HG02642 (cell line): ENCODE results near the gene OR2T2.
"Not testable (repeated sequence)": the region's sequence is repeated elsewhere in the genome, so short reads cannot be mapped to it uniquely, and the experiment has no call there.

Source experiments
- ATAC-seq: cut with Tn5 transposase; IDR thresholded peaks from one replicate; pipeline ENCODE4 v1.9.1; 2021; ENCODE audit warnings: mild to moderate bottlenecking; ENCODE audit not compliant: unreplicated experiment, poor library complexity

Gene OR2T2

DNA sequence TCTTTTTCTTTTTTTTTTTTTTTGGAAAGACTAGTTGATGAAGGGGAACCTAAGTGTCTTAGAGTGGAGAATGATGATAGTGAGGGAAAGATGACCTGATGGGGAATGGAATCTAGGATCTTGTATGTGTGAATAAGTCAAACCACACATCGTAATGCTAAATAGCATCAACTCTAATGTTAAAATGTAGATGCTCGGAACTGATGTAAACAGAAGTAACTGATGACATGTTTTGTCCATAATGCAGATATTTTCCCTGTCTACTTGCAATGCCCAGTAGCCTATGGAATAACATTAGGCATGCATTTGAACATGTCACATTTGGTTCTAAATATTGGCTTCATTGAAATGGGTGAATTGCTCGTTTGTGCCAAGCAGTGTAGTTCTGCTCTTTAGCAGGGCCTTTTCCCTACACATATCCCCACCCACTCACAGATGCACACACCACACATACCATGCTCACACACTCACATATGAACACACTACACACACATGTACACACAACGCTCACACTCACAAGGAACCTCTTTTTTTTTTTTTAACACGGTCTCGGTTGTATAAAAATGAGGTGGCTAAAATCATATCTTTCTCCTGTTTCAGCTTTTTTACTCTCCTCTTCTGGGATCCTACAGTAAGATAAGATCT is 4.5 kb downstream of the OR2T2 start:
- ATAC-seq = not testable (repeated sequence)

DNA sequence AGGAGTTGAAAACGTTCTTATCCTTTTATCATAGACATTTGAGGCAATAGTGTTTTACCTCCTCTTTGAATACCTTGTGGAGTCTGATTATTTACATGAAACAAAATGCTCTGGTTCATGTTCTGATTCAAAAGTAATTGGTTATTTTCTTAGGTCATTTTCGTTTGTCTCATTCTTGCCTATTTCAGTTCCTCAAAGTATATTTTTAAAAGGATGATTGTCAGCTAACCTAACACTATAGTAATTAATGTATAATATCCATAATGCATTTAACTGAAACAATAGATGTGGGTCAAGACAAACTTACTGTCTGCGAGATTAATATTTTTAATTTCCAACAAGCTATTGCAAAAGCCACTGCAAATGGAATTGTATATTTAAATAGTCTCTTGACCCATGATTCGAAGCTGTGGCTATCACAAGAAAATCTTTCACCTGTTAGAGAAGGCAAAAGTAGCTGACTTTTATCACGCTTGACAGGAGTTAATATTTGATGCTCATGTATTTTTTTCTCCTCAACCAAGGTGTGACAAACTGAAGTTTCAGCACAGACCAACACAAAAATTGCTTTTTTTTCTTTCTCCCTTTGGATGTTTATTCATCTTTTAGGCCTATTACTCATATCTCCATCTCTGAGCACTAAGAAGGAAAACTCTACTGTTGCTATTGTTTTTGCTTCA is 5.2 kb downstream of the OR2T2 start:
- ATAC-seq = peak; percentile 55

- not testable (repeated sequence) for ATAC-seq
Observed at GRCh38 chr1:248453619-248454018, 8.2 kb downstream of the OR2T2 start.

DNA sequence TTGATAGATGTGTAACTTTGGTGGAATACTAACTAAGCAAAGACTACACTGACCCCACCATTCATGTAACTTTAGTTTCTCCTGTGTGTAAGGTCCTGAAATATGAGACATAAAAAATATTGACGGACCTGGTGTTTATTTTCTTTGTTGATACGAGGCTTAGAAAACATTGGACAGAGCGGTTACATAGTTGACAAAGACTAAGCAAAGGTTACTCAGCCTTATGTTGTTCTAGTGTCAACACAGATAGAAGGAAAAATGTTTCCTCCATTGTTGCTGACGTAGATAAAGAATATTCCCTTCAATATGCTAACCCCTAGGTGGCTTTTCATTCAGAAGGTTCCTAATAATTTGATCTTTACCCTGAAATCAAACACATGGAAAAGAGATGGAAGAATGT is 9.6 kb downstream of the OR2T2 start:
- ATAC-seq = not testable (repeated sequence)

- ATAC-seq = not testable (repeated sequence)
Observed at GRCh38 chr1:248456635-248457034, 11.2 kb downstream of the OR2T2 start.

GRCh38 chr1:248459117-248459516 is 13.7 kb downstream of the OR2T2 start:
- ATAC-seq = not testable (repeated sequence)

DNA sequence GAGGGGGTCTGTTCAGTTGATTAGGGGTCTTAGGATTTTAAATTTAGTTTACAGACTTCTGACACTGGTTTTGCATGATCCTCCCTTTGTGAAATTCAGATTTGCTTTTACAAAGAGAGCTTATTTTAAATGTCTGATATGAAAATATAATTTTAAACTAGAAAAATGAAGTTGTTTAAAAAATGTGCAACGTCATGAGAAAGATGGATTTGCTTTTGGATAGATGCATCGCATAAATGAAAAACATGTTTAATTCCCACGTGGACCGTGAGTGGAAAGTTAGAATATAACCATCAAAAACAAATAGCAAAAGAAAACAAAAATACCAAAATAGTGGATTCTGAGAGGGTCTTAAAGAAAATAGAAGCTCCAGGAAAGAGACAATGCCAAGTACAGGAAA is 25.7 kb downstream of the OR2T2 start:
- no peak for ATAC-seq

DNA sequence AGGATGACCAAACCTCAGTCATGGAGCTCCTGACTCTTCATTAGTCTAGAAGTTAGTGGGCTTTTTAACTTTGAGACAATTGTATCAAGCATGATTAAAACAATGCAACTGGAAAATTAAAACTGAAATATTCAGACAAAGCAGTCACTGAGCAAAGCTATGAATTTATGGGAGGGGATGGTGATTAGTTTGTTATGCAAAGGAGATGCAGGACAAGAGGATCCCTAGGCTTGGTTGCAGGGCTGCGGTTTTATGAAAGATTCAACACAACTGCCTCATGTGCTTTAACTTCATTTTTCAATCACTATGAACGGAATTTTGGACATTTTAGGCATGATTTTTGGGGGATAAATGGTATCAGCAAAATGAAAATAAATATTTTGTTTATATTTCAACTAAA is 26.7 kb downstream of the OR2T2 start:
- not testable (repeated sequence) for ATAC-seq

DNA sequence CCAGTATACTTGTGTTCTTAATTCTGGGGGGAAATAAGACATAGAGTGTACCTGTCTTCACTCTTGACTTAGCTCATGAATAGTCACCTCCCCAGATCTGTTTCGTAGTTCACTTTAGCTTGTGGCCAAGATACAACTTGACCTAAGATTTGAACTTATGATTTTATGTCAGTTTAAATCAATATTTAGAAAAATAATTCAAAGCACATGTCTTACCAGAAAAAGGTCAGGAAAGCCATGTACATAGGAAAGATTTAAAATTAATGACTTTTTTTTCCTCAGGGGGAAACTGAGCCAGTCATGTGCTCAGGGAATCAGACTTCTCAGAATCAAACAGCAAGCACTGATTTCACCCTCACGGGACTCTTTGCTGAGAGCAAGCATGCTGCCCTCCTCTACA is 27.6 kb downstream of the OR2T2 start, which contains the start of gene OR2T3:
TSS of gene OR2T3 (plus strand) at position 301 of the 400 bp plus-strand sequence. CDS start at position 301, 0 bp downstream.
- ATAC-seq = not testable (repeated sequence)

DNA sequence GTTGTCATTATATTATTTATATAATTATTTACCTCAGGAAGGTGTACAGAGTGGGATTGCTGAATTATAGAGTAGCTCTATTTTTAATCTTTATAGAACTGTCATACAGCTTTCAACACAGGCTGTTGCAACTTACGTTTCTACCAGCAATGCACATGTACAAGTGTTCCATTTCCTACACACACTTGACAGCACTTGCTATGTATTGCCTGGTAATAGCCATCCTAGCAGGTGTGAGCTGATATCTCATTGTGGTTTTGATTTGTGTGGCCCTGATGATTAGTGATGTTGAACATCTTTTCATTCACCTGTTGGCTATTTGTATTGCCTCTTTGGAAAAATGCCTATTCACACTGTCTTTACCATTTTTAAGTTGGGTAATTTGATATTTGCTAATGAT is 30.2 kb downstream of the OR2T2 start:
- peak; percentile 88 for ATAC-seq

- ATAC-seq = peak; percentile 90
Observed at GRCh38 chr1:248481686-248482579, 36.5 kb downstream of the OR2T2 start.

DNA sequence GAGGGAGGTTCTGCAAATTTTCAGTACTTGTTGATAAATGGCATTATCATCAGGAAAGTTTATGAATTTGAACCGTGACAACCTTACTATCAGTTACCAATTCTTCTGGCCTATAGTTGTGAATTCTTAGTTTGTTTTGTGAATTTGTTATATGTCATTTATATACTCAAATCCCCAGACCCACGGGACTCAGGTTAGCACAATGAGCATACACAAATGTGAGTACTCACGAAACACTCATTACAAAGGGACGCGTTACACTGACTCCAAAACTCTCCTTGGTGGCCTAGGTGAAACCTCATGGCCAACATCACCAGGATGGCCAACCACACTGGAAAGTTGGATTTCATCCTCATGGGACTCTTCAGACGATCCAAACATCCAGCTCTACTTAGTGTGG is 42.9 kb downstream of the OR2T2 start, which contains the start of gene OR2T5:
TSS of gene OR2T5 (plus strand) at position 301 of the 400 bp plus-strand sequence. CDS start at position 301, 0 bp downstream.
- not testable (repeated sequence) for ATAC-seq

DNA sequence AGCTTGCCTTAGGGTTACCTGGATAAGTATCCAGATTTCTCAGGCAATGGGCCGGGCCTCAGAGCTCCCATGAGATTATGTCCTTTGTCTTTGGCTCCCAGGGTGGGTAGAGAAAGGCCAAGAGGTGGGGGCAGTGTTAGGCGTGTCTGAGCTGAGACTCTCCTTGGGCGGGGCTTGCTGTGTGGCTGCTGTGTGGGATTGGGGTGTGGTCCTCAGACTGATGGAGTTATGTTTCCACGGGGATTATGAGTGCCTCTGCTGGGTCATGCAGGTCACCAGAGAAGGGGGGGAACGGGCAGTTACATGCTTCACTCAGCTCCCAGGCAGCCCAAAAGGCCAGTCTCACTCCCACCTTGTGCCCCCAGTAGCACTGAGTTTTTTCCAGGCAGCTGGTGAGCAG is 51.2 kb downstream of the OR2T2 start:
- ATAC-seq = not testable (repeated sequence)

- ATAC-seq = not testable (repeated sequence)
Observed at GRCh38 chr1:248500305-248501035, 55.0 kb downstream of the OR2T2 start.
